Loucy (cell line): ENCODE results near the gene FAM24B.

Experiments used
- CTCF ChIP-seq: fragments of 200-600 bp; sonication (generic); conservative IDR thresholded peaks from 2 replicates; pipeline ENCODE4 v1.5.1; 2014; ENCODE audit warnings: mild to moderate bottlenecking, antibody characterized with exemption, low read length
- EZH2phosphoT487 ChIP-seq: fragments of 200-600 bp; IDR thresholded peaks from 2 replicates; pipeline ENCODE4 v1.6.1; 2018; ENCODE audit warnings: antibody characterized with exemption, mild to moderate bottlenecking, moderate library complexity, borderline replicate concordance

DNA sequence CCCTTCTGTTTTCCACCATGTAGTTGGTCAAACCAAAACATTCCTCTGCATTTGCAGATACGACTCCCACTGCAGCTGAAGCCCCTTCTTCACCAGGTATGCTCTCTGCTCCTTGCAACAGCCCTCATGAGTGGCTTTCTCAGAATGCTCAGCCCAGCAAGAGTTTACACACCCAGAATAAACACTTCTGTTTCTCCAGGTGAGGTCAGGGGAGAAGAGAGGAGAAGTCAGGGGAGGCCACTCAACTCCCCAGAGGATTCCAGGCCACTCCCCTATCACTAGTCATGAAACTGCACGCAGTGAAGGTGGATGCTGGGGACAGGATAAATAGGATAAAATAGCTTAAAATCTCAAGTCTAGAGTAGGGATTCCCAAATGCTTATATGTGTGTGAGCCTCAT, 64.9 kb downstream of the FAM24B start:
- TF ChIP-seq EZH2phosphoT487, result no peak
- no peak for TF ChIP-seq CTCF
